Measurements from ENCODE around the gene SPOCD1.

The SPOCD1 gene

GRCh38 chr1:31815752-31816500 is at the start of gene SPOCD1:
Gene SPOCD1 (minus strand): TSS chr1:31816022. CDS start chr1:31815333, 689 bp downstream.
- peak; percentile 86 for DNase-seq (ENCODE audit: low spot score)

GRCh38 chr1:31862071-31862470 is 46.2 kb upstream of the SPOCD1 start:
- DNase-seq (ENCODE audit: low spot score) = no peak

DNA sequence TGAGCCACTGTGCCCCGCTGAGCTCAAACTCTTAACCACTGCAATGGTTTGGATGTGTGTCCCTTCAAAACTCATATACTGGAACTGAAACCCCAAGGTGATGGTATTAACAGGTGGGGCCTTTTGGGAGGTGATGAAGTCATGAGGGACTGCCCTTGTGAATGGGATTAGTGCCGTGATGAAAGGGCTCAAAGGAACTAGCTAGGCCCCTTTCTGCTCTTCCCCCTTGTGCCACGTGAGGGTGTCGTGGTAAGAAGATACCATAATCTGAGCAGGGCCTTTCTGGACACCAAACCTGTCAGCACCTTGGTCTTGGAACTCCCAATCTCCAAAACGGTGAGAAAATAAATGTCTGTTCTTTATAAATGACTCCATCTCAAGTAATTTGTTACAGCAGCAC is 45.5 kb upstream of the SPOCD1 start:
- DNase-seq (ENCODE audit: low spot score) = no peak

- DNase-seq (ENCODE audit: low spot score) = no peak
Measured at GRCh38 chr1:31860581-31860980, 44.8 kb upstream of the SPOCD1 start.

GRCh38 chr1:31859719-31860118 is 43.9 kb upstream of the SPOCD1 start:
- no peak for DNase-seq (ENCODE audit: low spot score)

- no peak for DNase-seq (ENCODE audit: low spot score)
Measured at GRCh38 chr1:31859044-31859443, 43.2 kb upstream of the SPOCD1 start.

GRCh38 chr1:31857863-31858262 is 42.0 kb upstream of the SPOCD1 start:
- DNase-seq (ENCODE audit: low spot score) = no peak

DNA sequence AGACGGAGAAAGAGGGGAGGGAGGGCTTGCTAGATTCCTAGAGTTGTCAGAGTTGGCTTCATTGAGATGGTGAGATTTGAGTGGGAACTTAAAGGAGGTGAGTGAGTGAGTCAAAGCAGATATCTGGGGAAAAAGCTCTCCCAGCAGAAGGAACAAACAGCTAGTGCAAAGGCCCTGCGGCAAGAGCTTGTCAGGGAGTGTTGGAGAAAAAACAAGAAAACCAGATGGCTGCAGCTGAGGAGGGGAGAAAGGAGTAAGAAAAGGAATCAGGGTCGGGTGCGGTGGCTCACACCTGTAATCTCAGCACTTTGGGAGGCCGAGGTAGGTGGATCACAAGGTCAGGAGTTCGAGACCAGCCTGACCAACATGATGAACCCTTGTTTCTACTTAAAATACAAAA is 40.3 kb upstream of the SPOCD1 start:
- DNase-seq (ENCODE audit: low spot score) = no peak

DNA sequence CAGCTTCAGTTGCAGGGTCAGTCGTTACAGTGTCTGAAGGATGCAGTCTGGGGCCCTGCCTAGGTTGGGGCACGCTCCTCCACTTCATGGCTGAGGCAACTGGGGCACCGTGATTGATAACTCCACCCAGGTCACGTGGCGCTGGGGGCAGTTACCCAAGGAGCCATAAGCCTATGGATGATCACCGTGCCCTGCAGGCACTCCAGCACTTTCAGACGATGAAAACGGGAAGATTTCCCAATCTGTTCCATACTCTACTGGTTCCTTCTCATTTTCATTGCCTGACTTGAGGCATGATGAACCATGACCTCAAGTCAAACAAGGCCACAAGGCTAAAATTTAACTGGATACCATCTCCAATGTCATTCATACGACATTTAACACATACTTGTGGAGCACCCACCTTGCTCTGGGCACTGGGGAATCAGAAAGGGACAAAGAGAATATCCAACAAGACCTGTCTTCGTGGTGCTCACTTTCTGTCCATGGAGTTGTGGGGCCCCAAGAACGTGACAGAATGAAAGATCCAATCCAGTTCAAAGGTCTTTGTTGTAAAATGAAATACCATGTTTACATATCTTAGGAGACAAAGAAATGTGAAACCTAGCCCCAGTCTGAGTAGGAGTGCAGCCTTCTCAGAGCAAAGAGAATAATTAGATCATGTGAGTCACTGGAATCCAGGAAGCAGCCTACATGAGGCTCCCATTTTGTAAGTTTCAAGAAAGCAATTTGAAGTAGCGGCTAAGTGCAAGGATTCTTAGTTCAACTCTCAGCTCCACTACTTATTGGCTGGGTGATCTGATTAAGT is 39.4 kb upstream of the SPOCD1 start:
- peak; percentile 18 for DNase-seq (ENCODE audit: low spot score)

DNA sequence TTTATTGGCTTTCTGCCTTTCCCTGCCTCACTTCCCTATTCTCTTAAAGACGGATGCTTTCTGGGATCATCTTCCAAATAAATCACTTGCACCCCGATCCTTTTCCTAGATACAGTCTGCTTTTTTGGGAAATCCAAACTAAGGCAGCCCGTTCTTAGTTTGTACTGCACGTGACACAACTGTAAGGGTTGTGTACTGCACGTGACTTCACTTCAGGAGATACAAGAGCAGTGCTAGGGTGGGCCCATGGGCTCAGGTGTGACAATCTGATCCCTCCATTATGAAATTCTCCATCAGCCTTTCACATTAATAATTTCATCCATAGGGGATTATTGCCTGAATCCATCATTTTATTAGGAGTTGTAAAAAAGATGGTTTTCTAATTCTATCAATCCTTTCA is 33.8 kb upstream of the SPOCD1 start:
- no peak for DNase-seq (ENCODE audit: low spot score)

- DNase-seq (ENCODE audit: low spot score) = no peak
Measured at GRCh38 chr1:31848381-31848897, 32.6 kb upstream of the SPOCD1 start.

DNA sequence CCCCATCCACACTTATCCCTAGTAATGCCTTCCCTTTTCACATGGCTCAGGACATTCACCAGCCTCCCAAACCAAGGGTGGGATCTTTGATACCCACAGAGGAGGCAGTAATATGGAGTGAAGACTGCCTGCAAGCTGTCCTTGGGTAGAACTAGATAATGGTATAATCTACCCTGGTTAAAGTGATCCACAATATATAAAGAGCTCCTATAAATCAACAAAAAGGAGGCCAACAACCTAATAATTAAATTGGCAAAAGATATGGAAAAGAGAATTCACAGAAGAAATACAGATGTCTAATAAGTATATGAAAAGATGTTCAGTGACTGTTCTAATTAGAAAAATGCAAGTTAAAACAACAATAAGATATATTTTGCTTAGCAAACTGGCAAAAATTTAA is 30.7 kb upstream of the SPOCD1 start:
- DNase-seq (ENCODE audit: low spot score) = no peak

DNA sequence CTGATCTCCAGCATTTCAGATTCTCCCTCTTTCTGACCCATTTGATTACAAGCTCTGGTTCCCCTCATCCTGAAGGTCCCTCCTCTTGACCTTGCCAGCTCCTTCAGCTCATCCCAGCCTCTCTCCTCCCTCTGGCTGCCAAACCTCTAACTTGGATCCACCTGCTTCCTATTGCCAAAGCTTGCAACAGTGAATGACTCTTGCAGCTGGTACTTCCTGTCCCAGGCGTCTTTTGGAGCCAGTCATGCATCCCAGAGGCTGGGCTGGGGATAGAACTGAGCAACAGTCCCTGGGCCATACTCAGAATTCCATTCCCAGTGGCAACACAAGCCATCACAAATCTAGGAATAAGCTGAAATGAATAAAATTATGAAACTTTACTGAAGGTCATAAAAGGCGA is 27.7 kb upstream of the SPOCD1 start:
- peak; percentile 60 for DNase-seq (ENCODE audit: low spot score)

GRCh38 chr1:31839662-31840343 is 24.0 kb upstream of the SPOCD1 start:
- DNase-seq (ENCODE audit: low spot score) = no peak

GRCh38 chr1:31837451-31838158 is 21.8 kb upstream of the SPOCD1 start:
- DNase-seq (ENCODE audit: low spot score) = no peak

DNA sequence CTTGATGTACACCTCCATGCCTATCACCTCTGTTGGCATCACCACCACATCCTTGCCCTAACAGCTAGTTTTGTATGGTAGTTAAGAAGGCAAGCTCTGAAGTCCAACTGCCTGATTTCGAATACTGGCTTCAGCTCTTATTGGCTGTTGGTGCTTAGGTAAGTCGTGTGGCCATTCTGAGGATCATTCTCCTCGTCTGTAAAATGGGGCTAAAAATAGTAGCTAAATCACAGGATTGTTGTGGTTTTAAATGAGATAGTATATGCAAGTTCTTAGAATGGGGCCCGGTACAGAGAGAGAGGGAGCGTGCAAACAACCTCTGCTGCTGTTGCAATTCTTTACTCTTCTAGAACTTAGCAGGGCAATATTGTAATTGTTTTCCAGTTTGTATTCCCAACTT is 20.8 kb upstream of the SPOCD1 start:
- DNase-seq (ENCODE audit: low spot score) = no peak

DNA sequence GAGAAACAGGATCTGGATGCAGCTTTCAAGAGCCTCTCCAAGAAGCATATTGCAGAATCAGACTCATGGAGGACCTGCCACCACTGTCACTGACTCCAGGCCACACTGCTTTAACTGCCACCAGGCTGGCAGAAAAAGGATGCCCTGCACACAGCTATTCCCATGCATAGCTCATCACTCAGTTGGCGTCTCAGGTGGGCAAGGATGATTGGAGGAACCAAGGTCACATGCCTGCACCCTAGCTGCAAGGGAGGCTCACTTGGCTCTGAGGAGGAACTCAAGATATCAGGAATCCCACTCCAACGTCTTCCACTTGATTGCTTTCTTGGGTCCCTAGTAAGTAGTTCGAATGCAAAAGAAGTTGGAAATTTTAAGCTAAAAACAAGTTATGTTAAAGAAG is 19.6 kb upstream of the SPOCD1 start:
- DNase-seq (ENCODE audit: low spot score) = no peak

GRCh38 chr1:31834501-31834900 is 18.7 kb upstream of the SPOCD1 start:
- no peak for DNase-seq (ENCODE audit: low spot score)

DNA sequence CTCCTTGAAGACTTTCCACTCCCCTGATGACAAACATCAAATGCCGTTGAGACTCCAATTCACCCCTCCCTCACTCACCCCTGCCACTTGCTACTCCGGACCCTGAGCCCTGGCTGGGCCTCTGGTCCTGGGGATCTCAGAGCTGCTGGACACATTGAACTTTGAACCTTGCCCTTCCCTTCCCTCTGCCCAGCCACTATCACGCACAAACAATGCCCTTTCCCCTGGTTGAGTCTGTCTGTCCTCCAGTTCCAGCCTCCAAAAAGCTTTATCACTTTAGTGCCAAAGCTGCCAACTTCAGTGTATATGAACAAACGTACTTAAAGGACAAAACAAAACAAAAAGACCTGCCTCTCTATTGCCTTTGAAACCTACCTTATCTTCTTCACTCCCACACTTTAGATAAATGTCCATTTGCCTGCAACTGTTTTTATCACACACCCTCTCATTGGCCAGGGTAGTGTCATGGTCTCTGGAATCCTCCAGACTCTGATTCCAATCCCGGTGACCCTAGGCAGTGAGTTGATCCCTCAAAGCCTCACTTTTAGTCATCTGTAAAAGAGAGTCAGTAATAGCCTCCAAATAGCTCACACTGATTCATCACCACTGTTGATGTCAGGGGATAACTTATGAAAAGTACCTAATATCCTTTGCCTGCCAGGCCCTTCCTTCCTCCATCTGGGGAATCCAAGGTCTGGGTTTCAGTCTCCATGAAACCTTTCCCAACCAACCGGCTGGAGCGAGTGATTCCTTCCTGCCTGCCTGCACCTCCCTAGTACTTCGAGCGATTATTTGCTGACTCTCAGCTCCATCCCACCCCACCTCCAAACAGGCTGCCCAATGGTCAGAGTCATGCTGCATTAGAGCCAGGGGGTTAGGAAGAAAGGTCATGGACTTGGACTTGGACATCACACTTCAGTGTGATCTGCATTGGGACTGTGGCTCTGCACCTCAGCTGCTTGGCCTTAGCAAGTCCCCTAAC is 15.9 kb upstream of the SPOCD1 start:
- peak; percentile 43 for DNase-seq (ENCODE audit: low spot score)

- DNase-seq (ENCODE audit: low spot score) = no peak
Measured at GRCh38 chr1:31830511-31830910, 14.7 kb upstream of the SPOCD1 start.

DNA sequence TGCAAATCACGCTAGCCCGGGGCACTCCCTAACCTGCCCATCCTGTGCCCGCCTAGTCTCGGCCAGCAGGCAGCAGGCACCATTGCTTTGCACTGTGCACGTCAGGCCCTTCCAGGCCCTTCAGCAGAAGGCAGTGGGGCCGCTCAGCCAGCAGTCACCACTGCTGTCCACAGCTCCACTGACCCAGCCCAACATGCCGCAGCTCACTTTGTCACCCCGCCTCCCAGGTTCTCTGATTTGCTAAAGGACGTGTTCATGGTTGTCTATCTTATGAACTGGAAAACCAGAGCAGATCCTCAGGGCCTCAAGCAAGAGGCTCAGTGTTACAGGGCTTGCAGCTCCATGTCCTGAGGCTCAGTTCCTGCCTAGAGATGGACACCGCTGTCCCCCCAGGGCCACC is 14.2 kb upstream of the SPOCD1 start:
- DNase-seq (ENCODE audit: low spot score) = no peak

All from RKO (cell line).